WTC11 (cell line): ENCODE measurements around the gene C20orf96. TPM values are rescaled to one million over a fixed set of nuclear protein-coding genes. Genes with fewer than 3 reads are reported as not detected.

Experiments
- IRF2 ChIP-seq: sonication (generic); formaldehyde crosslinking; IDR thresholded peaks from 2 replicates; pipeline ENCODE4 v1.8.0; 2022; ENCODE audit warnings: low read depth, missing genetic modification reagents, borderline replicate concordance
- MYBL2 ChIP-seq: sonication (generic); formaldehyde crosslinking; IDR thresholded peaks from 2 replicates; pipeline ENCODE4 v1.8.1; 2023; ENCODE audit warnings: mild to moderate bottlenecking, moderate library complexity, missing genetic modification reagents
- OVOL2 ChIP-seq: fragments of 250-450 bp; sonication (Bioruptor Pico); IDR thresholded peaks from 2 replicates; pipeline ENCODE4 v1.9.0; 2021; ENCODE audit warnings: mild to moderate bottlenecking, borderline replicate concordance
- RELA ChIP-seq: sonication (generic); formaldehyde crosslinking; IDR thresholded peaks from 2 replicates; pipeline ENCODE4 v1.8.1; 2022; ENCODE audit warnings: missing genetic modification reagents, mild to moderate bottlenecking, borderline replicate concordance
- RORB ChIP-seq: fragments of 250-450 bp; sonication (Bioruptor Pico); IDR thresholded peaks from 2 replicates; pipeline ENCODE4 v1.9.0; 2021; ENCODE audit warnings: mild to moderate bottlenecking
- SMAD4 ChIP-seq: sonication (generic); formaldehyde crosslinking; IDR thresholded peaks from 2 replicates; pipeline ENCODE4 v1.8.0; 2022; ENCODE audit warnings: mild to moderate bottlenecking, missing genetic modification reagents
- TEAD1 ChIP-seq: sonication (generic); formaldehyde crosslinking; IDR thresholded peaks from 2 replicates; pipeline ENCODE4 v1.8.0; 2022; ENCODE audit warnings: mild to moderate bottlenecking, missing genetic modification reagents
- TEAD4 ChIP-seq: sonication (generic); formaldehyde crosslinking; IDR thresholded peaks from 2 replicates; pipeline ENCODE4 v1.8.0; 2022; ENCODE audit warnings: mild to moderate bottlenecking, missing genetic modification reagents
- ZBTB21 ChIP-seq: sonication (generic); formaldehyde crosslinking; IDR thresholded peaks from 2 replicates; pipeline ENCODE4 v1.8.1; 2023; ENCODE audit warnings: mild to moderate bottlenecking, missing genetic modification reagents, borderline replicate concordance
- ZNF317 ChIP-seq: sonication (generic); formaldehyde crosslinking; IDR thresholded peaks from 2 replicates; pipeline ENCODE4 v1.8.1; 2023; ENCODE audit warnings: low read depth, mild to moderate bottlenecking, moderate library complexity, missing genetic modification reagents, borderline replicate concordance
- ZNF416 ChIP-seq: fragments of 250-450 bp; sonication (Bioruptor Pico); IDR thresholded peaks from 2 replicates; pipeline ENCODE4 v1.9.0; 2021; ENCODE audit warnings: mild to moderate bottlenecking, inconsistent platforms
- ZNF423 ChIP-seq: fragments of 250-450 bp; sonication (Bioruptor Pico); IDR thresholded peaks from 2 replicates; pipeline ENCODE4 v2.1.2; 2022; ENCODE audit warnings: mild to moderate bottlenecking, moderate library complexity
- total RNA-seq: library from RNA; stranded (reverse); gene quantifications from 3 replicates; pipeline ENCODE4 v1.2.3, GENCODE V29; 2021
- TF ChIP-seq, protein P1 (sequence below): sonication (generic); formaldehyde crosslinking; IDR thresholded peaks from 2 replicates; pipeline ENCODE4 v1.8.1; 2023; ENCODE audit warnings: mild to moderate bottlenecking, missing genetic modification reagents
- TF ChIP-seq, protein P2 (sequence below): sonication (generic); formaldehyde crosslinking; IDR thresholded peaks from 2 replicates; pipeline ENCODE4 v1.8.0; 2023; ENCODE audit warnings: missing genetic modification reagents, mild to moderate bottlenecking, borderline replicate concordance
- TF ChIP-seq, protein P3 (sequence below): sonication (generic); formaldehyde crosslinking; IDR thresholded peaks from 2 replicates; pipeline ENCODE4 v1.8.0; 2023; ENCODE audit warnings: mild to moderate bottlenecking, missing genetic modification reagents
- TF ChIP-seq, protein P4 (sequence below): sonication (generic); formaldehyde crosslinking; IDR thresholded peaks from 2 replicates; pipeline ENCODE4 v1.8.0; 2022; ENCODE audit warnings: mild to moderate bottlenecking, missing genetic modification reagents
- TF ChIP-seq, protein P5 (sequence below): sonication (generic); formaldehyde crosslinking; IDR thresholded peaks from 2 replicates; pipeline ENCODE4 v1.8.1; 2022; ENCODE audit warnings: mild to moderate bottlenecking, moderate library complexity, missing genetic modification reagents
- TF ChIP-seq, protein P6 (sequence below): sonication (generic); formaldehyde crosslinking; conservative IDR thresholded peaks from 2 replicates; pipeline ENCODE4 v1.8.1; 2023; ENCODE audit warnings: mild to moderate bottlenecking, low read depth, missing genetic modification reagents, moderate library complexity
- TF ChIP-seq, protein P7 (sequence below): fragments of 250-450 bp; sonication (Bioruptor Pico); IDR thresholded peaks from 2 replicates; pipeline ENCODE4 v1.8.0; 2021; ENCODE audit warnings: mild to moderate bottlenecking

C20orf96 gene
- total RNA-seq, 1 experiment from 2014 or later, result 22.1 TPM

DNA sequence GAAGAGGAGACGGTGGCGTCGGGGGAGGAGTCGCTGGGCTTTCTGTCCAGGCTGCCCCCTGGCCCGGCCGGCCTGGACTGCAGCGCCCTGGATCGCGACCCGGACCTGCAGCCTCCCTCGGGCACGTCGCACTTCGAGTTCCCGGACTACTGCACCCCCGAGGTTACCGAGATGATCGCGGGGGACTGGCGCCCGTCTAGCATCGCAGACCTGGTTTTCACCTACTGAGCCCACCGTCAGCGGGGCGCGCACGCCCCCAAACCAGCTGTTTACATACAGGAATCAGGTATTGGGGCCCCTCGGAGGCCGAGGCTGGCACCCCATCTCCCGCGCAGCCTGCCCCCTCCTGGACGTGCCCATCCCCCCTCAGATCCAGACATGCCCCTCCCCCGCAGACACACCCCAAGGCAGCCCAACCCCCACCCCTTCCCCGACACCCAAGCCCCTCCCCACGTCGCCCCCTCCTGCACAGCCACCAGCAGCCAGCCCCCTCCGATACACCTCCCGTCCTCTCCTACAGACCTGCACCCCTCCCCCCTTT lies 36.2 kb upstream of the C20orf96 start (continued):
- TF ChIP-seq ZNF317 (no peak), MYBL2 (CRISPR knock-in tag) (no peak), RORB (CRISPR knock-in tag) (no peak), TEAD1 (CRISPR knock-in tag) (no peak), TEAD4 (CRISPR knock-in tag) (0 out of 2 replicates have a peak, but pooled peaks have one; percentile 19), ZNF423 (CRISPR knock-in tag) (no peak), RELA (no peak), SMAD4 (CRISPR knock-in tag) (no peak), OVOL2 (CRISPR knock-in tag) (no peak), ZNF416 (CRISPR knock-in tag) (no peak), ZBTB21 (CRISPR knock-in tag) (peak; percentile 57; the same call in 1 of the 2 replicates), IRF2 (CRISPR knock-in tag) (no peak)
- TF ChIP-seq, protein P1, sequence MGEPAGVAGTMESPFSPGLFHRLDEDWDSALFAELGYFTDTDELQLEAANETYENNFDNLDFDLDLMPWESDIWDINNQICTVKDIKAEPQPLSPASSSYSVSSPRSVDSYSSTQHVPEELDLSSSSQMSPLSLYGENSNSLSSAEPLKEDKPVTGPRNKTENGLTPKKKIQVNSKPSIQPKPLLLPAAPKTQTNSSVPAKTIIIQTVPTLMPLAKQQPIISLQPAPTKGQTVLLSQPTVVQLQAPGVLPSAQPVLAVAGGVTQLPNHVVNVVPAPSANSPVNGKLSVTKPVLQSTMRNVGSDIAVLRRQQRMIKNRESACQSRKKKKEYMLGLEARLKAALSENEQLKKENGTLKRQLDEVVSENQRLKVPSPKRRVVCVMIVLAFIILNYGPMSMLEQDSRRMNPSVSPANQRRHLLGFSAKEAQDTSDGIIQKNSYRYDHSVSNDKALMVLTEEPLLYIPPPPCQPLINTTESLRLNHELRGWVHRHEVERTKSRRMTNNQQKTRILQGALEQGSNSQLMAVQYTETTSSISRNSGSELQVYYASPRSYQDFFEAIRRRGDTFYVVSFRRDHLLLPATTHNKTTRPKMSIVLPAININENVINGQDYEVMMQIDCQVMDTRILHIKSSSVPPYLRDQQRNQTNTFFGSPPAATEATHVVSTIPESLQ, result no peak
- TF ChIP-seq, protein P2, sequence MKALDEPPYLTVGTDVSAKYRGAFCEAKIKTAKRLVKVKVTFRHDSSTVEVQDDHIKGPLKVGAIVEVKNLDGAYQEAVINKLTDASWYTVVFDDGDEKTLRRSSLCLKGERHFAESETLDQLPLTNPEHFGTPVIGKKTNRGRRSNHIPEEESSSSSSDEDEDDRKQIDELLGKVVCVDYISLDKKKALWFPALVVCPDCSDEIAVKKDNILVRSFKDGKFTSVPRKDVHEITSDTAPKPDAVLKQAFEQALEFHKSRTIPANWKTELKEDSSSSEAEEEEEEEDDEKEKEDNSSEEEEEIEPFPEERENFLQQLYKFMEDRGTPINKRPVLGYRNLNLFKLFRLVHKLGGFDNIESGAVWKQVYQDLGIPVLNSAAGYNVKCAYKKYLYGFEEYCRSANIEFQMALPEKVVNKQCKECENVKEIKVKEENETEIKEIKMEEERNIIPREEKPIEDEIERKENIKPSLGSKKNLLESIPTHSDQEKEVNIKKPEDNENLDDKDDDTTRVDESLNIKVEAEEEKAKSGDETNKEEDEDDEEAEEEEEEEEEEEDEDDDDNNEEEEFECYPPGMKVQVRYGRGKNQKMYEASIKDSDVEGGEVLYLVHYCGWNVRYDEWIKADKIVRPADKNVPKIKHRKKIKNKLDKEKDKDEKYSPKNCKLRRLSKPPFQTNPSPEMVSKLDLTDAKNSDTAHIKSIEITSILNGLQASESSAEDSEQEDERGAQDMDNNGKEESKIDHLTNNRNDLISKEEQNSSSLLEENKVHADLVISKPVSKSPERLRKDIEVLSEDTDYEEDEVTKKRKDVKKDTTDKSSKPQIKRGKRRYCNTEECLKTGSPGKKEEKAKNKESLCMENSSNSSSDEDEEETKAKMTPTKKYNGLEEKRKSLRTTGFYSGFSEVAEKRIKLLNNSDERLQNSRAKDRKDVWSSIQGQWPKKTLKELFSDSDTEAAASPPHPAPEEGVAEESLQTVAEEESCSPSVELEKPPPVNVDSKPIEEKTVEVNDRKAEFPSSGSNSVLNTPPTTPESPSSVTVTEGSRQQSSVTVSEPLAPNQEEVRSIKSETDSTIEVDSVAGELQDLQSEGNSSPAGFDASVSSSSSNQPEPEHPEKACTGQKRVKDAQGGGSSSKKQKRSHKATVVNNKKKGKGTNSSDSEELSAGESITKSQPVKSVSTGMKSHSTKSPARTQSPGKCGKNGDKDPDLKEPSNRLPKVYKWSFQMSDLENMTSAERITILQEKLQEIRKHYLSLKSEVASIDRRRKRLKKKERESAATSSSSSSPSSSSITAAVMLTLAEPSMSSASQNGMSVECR (CRISPR knock-in tag), result 0 out of 2 replicates have a peak, but pooled peaks have one; percentile 1
- TF ChIP-seq, protein P3, sequence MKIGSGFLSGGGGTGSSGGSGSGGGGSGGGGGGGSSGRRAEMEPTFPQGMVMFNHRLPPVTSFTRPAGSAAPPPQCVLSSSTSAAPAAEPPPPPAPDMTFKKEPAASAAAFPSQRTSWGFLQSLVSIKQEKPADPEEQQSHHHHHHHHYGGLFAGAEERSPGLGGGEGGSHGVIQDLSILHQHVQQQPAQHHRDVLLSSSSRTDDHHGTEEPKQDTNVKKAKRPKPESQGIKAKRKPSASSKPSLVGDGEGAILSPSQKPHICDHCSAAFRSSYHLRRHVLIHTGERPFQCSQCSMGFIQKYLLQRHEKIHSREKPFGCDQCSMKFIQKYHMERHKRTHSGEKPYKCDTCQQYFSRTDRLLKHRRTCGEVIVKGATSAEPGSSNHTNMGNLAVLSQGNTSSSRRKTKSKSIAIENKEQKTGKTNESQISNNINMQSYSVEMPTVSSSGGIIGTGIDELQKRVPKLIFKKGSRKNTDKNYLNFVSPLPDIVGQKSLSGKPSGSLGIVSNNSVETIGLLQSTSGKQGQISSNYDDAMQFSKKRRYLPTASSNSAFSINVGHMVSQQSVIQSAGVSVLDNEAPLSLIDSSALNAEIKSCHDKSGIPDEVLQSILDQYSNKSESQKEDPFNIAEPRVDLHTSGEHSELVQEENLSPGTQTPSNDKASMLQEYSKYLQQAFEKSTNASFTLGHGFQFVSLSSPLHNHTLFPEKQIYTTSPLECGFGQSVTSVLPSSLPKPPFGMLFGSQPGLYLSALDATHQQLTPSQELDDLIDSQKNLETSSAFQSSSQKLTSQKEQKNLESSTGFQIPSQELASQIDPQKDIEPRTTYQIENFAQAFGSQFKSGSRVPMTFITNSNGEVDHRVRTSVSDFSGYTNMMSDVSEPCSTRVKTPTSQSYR, result no peak
- TF ChIP-seq, protein P4, sequence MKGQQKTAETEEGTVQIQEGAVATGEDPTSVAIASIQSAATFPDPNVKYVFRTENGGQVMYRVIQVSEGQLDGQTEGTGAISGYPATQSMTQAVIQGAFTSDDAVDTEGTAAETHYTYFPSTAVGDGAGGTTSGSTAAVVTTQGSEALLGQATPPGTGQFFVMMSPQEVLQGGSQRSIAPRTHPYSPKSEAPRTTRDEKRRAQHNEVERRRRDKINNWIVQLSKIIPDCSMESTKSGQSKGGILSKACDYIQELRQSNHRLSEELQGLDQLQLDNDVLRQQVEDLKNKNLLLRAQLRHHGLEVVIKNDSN, result peak; percentile 50; the same call in 1 of the 2 replicates
- TF ChIP-seq, protein P5, sequence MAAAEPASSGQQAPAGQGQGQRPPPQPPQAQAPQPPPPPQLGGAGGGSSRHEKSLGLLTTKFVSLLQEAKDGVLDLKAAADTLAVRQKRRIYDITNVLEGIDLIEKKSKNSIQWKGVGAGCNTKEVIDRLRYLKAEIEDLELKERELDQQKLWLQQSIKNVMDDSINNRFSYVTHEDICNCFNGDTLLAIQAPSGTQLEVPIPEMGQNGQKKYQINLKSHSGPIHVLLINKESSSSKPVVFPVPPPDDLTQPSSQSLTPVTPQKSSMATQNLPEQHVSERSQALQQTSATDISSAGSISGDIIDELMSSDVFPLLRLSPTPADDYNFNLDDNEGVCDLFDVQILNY, result no peak
- TF ChIP-seq, protein P6, sequence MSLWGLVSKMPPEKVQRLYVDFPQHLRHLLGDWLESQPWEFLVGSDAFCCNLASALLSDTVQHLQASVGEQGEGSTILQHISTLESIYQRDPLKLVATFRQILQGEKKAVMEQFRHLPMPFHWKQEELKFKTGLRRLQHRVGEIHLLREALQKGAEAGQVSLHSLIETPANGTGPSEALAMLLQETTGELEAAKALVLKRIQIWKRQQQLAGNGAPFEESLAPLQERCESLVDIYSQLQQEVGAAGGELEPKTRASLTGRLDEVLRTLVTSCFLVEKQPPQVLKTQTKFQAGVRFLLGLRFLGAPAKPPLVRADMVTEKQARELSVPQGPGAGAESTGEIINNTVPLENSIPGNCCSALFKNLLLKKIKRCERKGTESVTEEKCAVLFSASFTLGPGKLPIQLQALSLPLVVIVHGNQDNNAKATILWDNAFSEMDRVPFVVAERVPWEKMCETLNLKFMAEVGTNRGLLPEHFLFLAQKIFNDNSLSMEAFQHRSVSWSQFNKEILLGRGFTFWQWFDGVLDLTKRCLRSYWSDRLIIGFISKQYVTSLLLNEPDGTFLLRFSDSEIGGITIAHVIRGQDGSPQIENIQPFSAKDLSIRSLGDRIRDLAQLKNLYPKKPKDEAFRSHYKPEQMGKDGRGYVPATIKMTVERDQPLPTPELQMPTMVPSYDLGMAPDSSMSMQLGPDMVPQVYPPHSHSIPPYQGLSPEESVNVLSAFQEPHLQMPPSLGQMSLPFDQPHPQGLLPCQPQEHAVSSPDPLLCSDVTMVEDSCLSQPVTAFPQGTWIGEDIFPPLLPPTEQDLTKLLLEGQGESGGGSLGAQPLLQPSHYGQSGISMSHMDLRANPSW, result no peak
- TF ChIP-seq, protein P7, sequence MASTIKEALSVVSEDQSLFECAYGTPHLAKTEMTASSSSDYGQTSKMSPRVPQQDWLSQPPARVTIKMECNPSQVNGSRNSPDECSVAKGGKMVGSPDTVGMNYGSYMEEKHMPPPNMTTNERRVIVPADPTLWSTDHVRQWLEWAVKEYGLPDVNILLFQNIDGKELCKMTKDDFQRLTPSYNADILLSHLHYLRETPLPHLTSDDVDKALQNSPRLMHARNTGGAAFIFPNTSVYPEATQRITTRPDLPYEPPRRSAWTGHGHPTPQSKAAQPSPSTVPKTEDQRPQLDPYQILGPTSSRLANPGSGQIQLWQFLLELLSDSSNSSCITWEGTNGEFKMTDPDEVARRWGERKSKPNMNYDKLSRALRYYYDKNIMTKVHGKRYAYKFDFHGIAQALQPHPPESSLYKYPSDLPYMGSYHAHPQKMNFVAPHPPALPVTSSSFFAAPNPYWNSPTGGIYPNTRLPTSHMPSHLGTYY (CRISPR knock-in tag), result no peak
- TF ChIP-seq, all 79 proteins: peak for 6
